Endometrial microvascular endothelial cells (primary cell): ENCODE data around the gene HOMER3. TPM values are rescaled to one million over a fixed set of nuclear protein-coding genes. Genes with fewer than 3 reads are reported as not detected.
"Not testable (repeated sequence)": the region's sequence is repeated elsewhere in the genome, so short reads cannot be mapped to it uniquely, and the experiment has no call there.

ENCODE experiments used
- in situ Hi-C: cut with HindIII; loops from 2 replicates; pipeline ENCODE4 v1.10.0; 2017; ENCODE audit warnings: low sequenced_read_pairs, low pct_unique_long_range_greater_than_20kb; ENCODE audit errors: inconsistent ontology term
- total RNA-seq: library from RNA; depleted of rRNA; stranded (reverse); fragments of >200 nt; gene quantifications from one replicate; pipeline ENCODE4 v1.2.3, GENCODE V29; 2015; ENCODE audit errors: inconsistent ontology term

The HOMER3 gene
- total RNA-seq, 1 donor from 2014 or later, result 80.6 TPM

DNA sequence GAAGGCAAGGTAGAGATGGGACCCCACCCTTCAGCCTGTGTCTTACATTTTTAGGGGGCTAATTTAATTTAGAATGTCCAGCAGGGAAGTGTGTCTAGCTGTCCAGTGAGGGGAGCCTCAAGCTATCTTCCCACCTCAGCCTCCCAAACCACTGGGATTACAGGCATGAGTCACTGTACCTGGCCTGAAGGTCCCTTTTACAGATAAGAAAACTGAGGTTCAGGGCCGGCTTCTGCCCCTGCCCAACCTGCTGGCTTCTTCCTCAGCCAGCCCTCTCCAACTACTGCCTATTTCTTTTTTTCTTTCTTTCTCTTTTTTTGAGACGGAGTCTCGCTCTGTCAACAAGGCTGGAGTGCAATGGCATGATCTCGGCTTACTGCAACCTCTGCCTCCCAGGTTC lies 19.4 kb upstream of the HOMER3 start:
- in situ Hi-C loops, result no loop called here

GRCh38 chr19:18955042-18955441 lies 14.0 kb upstream of the HOMER3 start:
- in situ Hi-C loops, result no loop called here

GRCh38 chr19:18954094-18954493 lies 13.1 kb upstream of the HOMER3 start:
- in situ Hi-C loops, result no loop called here

DNA sequence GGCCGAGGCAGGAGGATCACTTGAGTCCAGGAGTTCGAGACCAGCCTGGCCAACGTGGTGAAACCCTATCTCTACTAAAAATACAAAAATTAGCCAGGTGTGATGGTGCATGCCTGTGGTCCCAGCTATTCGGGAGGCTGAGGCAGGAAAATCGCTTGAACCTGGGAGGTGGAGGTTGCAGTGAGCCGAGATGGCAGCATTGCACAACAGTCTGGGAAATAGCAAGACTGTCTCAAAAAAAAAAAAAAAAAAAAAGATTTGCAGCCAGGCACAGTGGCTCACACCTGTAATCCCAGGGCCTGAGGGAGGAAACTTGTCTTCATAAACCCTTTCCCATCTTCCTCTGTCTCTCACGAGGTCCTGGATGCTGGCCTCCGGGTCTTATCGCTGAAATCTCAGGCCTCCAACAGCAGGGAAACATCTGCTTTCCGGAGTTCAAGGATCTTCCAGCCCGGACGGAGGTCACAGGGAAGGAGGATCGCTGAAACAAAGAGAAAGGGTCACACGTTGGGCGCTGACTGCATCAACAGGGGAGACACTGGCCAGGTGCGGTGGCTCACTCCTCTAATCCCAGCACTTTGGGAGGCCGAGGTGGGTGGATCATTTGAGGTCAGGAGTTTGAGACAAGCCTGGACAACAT lies 11.5 kb upstream of the HOMER3 start:
- in situ Hi-C loops, result not testable (repeated sequence)

DNA sequence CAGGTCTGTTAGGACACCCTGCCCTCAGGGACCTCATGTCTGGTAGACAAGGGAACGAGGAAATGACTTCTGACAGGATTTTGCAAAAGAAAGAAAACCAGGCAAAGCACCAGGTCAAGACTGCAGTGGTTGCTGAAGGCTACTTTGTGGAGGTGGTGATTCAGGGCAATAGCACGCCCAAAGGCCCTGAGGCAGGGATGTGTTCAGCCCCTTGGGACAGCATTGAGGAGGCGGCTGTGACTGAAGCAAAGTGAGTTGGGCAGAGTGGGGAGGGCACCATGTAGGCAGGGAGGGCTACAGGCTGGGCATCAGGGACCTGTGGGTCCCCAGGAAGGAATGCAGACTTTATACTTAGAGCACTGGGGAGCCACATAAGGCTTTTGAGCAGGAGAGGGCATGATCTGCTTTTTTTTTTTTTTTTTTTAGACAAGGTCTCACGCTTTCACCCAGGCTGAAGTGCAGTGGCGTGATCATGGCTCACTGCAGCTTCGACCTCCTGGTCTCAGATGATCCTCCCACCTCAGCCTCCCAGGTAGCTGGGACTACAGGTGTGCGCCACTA lies 10.8 kb upstream of the HOMER3 start:
- in situ Hi-C loops, result no loop called here

DNA sequence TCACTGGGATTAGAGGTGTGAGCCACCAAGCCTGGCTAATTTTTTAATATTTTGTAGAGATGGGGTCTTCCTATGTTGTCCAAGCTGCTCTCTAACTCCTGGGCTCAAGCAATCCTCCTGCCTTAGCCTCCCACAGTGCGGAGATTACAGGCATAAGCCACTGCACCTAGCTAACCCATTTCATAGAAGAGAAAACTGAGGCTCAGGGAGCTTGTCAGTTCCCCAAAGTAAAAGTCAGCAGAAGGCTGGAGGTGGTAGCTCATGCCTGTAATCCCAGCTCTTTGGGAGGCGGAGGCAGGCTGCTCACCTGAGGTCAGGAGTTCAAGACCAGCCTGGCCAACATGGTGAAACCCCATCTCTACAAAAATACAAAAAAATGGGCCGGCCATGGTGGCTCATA lies 8.8 kb upstream of the HOMER3 start:
- in situ Hi-C loops, result no loop called here

DNA sequence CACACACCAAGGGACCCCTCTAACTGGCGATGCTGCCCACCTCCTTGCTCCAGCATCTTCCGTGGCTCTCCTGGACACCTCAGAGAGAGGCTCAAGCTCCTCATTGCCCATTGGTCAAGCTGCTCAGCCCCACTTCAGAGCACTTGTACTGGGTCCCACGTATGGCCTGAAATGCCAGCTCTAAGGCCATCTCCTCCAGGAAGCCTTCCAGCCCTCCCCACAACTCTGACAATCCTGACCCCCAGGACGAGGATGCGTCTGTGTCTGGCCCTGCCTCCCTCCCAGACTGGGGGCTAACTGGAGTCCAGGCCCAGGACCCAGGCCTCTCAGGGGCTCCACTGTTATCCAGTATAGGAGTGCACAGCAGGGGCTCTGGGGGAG lies 7.9 kb upstream of the HOMER3 start:
- in situ Hi-C loops, result no loop called here

DNA sequence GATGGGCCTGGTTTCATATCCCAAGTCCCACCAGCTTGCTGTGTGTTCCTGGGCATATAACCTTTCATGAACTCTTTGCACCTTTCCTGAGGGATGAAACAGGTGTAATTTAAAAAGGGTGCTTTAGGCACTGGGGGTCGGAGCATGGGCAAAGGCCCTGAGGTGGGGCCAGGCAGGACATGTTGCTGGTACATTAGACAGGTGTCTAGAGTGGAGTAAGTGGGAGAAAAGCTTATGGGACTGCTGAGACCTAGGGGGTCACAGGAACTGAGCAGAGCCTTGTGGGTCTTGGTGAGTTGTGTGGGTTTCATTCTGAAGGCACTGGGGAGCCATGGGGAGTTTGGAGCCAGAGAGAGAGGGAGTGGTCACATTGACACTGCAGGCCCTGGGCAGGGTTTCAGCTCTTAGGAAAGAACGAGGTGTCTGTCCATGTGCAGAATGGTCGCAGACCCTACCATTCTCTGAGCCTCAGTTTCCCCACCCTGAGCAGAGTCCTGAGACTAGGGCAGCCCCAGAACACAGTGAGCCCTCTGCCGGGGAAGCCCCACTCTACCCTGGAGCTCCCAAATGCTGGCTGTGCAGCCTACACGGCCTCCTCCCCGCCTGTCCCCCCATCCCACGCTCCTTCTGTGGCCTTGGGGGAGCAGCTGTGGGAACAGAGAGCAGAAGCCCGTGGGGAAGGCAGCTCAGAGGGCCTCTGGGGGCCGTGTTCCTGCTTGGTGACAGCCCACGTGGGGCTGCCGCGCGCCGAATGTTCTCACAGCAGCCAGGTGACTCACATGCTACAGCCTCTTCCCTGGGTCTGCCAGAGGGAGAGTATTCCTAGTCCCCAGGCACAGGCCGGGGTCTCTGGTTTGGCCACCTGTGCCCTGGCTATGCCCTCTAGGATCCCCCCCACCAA lies 7.3 kb upstream of the HOMER3 start:
- in situ Hi-C loops, result no loop called here

- in situ Hi-C loops, result no loop called here
These were observed 5.9 kb upstream of the HOMER3 start for GRCh38 chr19:18946918-18947317.

DNA sequence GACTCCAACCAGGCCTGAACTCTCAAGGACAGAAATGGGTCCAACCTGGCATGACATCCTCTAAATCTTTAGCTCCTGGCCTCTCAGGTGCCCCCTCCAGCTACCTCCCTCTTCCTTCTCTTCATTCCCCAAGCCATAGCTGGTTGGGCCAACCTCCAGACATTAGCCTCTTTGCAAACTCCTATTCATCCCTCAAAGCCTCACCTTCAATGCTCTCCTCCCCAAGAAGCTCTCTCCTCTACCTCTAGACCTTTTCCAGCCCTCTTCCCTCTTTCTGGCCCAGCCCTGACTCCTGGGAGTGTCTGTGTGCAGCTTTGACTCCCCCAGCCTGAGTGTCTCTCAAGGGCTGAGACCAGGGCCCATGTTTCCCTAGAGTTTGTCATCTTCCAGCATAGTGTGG lies 5.3 kb upstream of the HOMER3 start:
- in situ Hi-C loops, result no loop called here

GRCh38 chr19:18945297-18945696 lies 4.3 kb upstream of the HOMER3 start:
- in situ Hi-C loops, result no loop called here

- in situ Hi-C loops, result no loop called here
These were observed 2.4 kb upstream of the HOMER3 start for GRCh38 chr19:18943465-18943864.

GRCh38 chr19:18942692-18943091 lies 1.7 kb upstream of the HOMER3 start:
- in situ Hi-C loops, result no loop called here

GRCh38 chr19:18941628-18942354 lies 774 bp upstream of the HOMER3 start:
- in situ Hi-C loops, result no loop called here

- in situ Hi-C loops, result no loop called here
These were observed 872 bp downstream of the HOMER3 start for GRCh38 chr19:18939922-18940768.

- in situ Hi-C loops, result no loop called here
These were observed 1.9 kb downstream of the HOMER3 start for GRCh38 chr19:18939163-18939562.

DNA sequence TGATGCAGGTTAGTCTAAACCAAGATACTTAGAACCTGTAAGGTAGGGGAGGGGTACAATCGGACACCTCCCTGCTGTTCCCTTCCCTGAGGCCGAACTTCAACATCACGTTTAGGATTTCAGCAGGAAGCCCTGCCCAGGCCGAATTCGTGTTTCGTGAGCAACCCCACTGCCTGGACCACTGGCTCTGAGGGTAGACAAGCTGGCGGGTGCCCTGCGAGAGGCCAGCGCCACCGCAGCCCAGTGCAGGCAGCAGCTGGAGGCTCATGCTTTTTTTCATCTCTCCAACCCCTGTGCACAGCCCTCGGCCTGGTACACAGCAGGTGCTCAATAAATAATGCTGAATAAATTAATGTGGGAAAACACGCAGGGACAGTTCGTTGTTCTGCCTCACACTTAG lies 7.7 kb downstream of the HOMER3 start:
- in situ Hi-C loops, result no loop called here

GRCh38 chr19:18932216-18932841 lies 8.7 kb downstream of the HOMER3 start:
- in situ Hi-C loops, result no loop called here
